Measurements from ENCODE around the gene KCNC4. TPM values are rescaled to one million over a fixed set of nuclear protein-coding genes. Genes with fewer than 3 reads are reported as not detected.

Gene KCNC4
- total and polyA plus RNA-seq, 2 donors (not counting 1 experiment from before 2014, with no cell fraction given) = 0.66 to 0.76 TPM

DNA sequence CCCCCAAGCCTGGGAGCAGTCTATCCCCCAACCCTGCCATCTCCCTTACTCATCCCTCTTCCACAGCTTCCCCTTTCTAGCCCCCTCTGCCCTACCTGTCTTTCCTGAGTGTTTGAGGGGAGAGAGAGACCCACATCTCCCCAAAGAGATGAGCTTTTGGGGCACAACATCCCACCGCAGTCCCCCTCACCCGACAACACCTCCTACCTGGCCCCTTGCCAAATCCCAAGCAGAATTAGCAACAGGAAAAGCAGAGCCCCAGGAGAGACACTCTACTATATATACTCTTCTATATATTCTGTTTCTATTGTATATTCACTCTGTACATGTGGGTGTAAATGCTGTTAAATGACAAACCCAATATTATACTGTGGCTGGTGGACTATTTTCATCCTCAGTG, 9.9 kb upstream of the KCNC4 start:
- Histone ChIP-seq H3K36me3 (ENCODE audit: control insufficient read depth, insufficient read depth, low read length) (no peaks in the 10 kb centered on the region), H3K4me1 (ENCODE audit: control insufficient read depth, extremely low read depth, insufficient read depth, low read length) (peaks cover 2% of the 10 kb centered on the region), H3K79me2 (ENCODE audit: control insufficient read depth, insufficient read depth, low read length) (no peaks in the 10 kb centered on the region), H2AFZ (ENCODE audit: low read length) (no peak overlapping the region), H3K4me2 (ENCODE audit: extremely low read depth, insufficient read depth, low read length) (no peak overlapping the region), H3K27ac (ENCODE audit: insufficient read depth, low read length) (no peak overlapping the region), H3K9ac (ENCODE audit: insufficient read depth, low read length) (no peak overlapping the region), H3K9me3 (ENCODE audit: control insufficient read depth, insufficient read depth, low read depth, low read length) (no peaks in the 10 kb centered on the region), H4K20me1 (ENCODE audit: control insufficient read depth, extremely low read depth, insufficient read depth, low read length) (no peaks in the 10 kb centered on the region), H3K4me3 (replicated peaks in 1 of 4; ENCODE audit: control extremely low read depth in 1 of 4, insufficient read depth in 1 of 4, low read depth in 3 of 4, low read length in 4 of 4) (no peak overlapping the region), H3K27me3 (ENCODE audit: control insufficient read depth, insufficient read depth, low read length) (no peaks in the 10 kb centered on the region)
- DNase-seq (ENCODE audit: low read depth in 2 of 2) = no peak
- TF ChIP-seq EZH2 (IDR thresholded peaks at IDR 0.05; ENCODE audit: low read length, missing control alignments) (no peak), CTCF (conservative IDR thresholded peaks at IDR 0.05 in 1 of 2, IDR thresholded peaks at IDR 0.05 in 1 of 2; ENCODE audit: low read depth in 1 of 2, low read length in 2 of 2) (no peak)

- TF ChIP-seq CTCF (conservative IDR thresholded peaks at IDR 0.05 in 1 of 2, IDR thresholded peaks at IDR 0.05 in 1 of 2; ENCODE audit: low read depth in 1 of 2, low read length in 2 of 2) (no peak), EZH2 (IDR thresholded peaks at IDR 0.05; ENCODE audit: low read length, missing control alignments) (no peak)
- no peaks in the 10 kb centered on the region for H3K79me2 ChIP-seq (ENCODE audit: control insufficient read depth, insufficient read depth, low read length)
- no peak overlapping the region for H3K27ac ChIP-seq (ENCODE audit: insufficient read depth, low read length)
- H2AFZ ChIP-seq (ENCODE audit: low read length) = no peak overlapping the region
- H3K36me3 ChIP-seq (ENCODE audit: control insufficient read depth, insufficient read depth, low read length) = no peaks in the 10 kb centered on the region
- DNase-seq (ENCODE audit: low read depth in 2 of 2) = peak; percentile 17 to 39
- H3K4me3 ChIP-seq (replicated peaks in 1 of 4; ENCODE audit: control extremely low read depth in 1 of 4, insufficient read depth in 1 of 4, low read depth in 3 of 4, low read length in 4 of 4) = no peak overlapping the region
- no peaks in the 10 kb centered on the region for H4K20me1 ChIP-seq (ENCODE audit: control insufficient read depth, extremely low read depth, insufficient read depth, low read length)
- peaks cover 2% of the 10 kb centered on the region for H3K4me1 ChIP-seq (ENCODE audit: control insufficient read depth, extremely low read depth, insufficient read depth, low read length)
- H3K27me3 ChIP-seq (ENCODE audit: control insufficient read depth, insufficient read depth, low read length) = no peaks in the 10 kb centered on the region
- H3K9me3 ChIP-seq (ENCODE audit: control insufficient read depth, insufficient read depth, low read depth, low read length) = no peaks in the 10 kb centered on the region
- H3K4me2 ChIP-seq (ENCODE audit: extremely low read depth, insufficient read depth, low read length) = no peak overlapping the region
- H3K9ac ChIP-seq (ENCODE audit: insufficient read depth, low read length) = no peak overlapping the region
Measured at GRCh38 chr1:110200666-110201065, 9.4 kb upstream of the KCNC4 start.

DNA sequence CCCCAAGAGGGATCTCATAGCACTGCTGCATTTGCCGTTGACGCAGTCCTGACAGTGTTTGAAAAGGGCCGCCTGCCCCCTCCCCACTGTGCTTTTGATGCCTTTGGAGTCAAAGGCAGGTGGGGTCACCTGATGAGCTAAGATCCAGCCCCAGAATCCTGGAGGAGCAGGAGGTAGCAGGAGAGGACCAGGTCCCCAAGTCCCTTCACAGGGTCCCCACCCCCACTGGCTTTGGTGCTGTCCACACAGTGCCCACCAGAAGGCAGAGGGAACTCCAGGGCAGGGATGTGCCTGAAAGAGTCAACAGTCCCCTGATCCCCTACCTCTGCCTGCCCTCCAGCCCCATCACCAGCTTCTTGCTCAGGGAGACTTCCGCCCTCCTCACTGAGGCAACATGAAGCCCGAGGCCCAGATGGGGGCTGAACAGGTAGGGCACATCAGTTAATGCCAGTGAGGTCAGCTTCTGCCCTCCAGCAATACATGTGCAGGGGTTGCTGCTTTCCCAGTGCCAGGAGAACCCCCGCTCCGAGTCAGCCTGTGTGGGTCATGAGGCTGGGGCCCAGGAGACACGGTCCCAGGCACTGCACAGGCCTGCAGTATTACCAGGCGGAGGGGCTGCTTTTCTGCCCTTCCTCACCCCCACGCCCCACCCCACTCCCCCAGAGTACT, 8.8 kb upstream of the KCNC4 start:
- peaks cover 2% of the 10 kb centered on the region for H3K4me1 ChIP-seq (ENCODE audit: control insufficient read depth, extremely low read depth, insufficient read depth, low read length)
- no peak overlapping the region for H3K27ac ChIP-seq (ENCODE audit: insufficient read depth, low read length)
- H4K20me1 ChIP-seq (ENCODE audit: control insufficient read depth, extremely low read depth, insufficient read depth, low read length) = no peaks in the 10 kb centered on the region
- no peak for DNase-seq (ENCODE audit: low read depth in 2 of 2)
- TF ChIP-seq CTCF (conservative IDR thresholded peaks at IDR 0.05 in 1 of 2, IDR thresholded peaks at IDR 0.05 in 1 of 2; ENCODE audit: low read depth in 1 of 2, low read length in 2 of 2) (no peak), EZH2 (IDR thresholded peaks at IDR 0.05; ENCODE audit: low read length, missing control alignments) (no peak)
- no peak overlapping the region for H2AFZ ChIP-seq (ENCODE audit: low read length)
- no peak overlapping the region for H3K4me2 ChIP-seq (ENCODE audit: extremely low read depth, insufficient read depth, low read length)
- H3K4me3 ChIP-seq (replicated peaks in 1 of 4; ENCODE audit: control extremely low read depth in 1 of 4, insufficient read depth in 1 of 4, low read depth in 3 of 4, low read length in 4 of 4) = no peak overlapping the region
- no peaks in the 10 kb centered on the region for H3K9me3 ChIP-seq (ENCODE audit: control insufficient read depth, insufficient read depth, low read depth, low read length)
- H3K9ac ChIP-seq (ENCODE audit: insufficient read depth, low read length) = no peak overlapping the region
- H3K27me3 ChIP-seq (ENCODE audit: control insufficient read depth, insufficient read depth, low read length) = no peaks in the 10 kb centered on the region
- H3K36me3 ChIP-seq (ENCODE audit: control insufficient read depth, insufficient read depth, low read length) = no peaks in the 10 kb centered on the region
- no peaks in the 10 kb centered on the region for H3K79me2 ChIP-seq (ENCODE audit: control insufficient read depth, insufficient read depth, low read length)
